Measurements from ENCODE around the gene SLC16A13.

Gene SLC16A13

GRCh38 chr17:7016886-7017826 lies 18.7 kb upstream of the SLC16A13 start:
- no peaks in the 10 kb centered on the region for H3K9me3 ChIP-seq (ENCODE audit: control insufficient read depth, low read length)
- H3K27ac ChIP-seq, result peak overlapping the region; percentile 60
- H3K4me3 ChIP-seq (ENCODE audit: low read depth, low read length), result no peak overlapping the region
- H3K36me3 ChIP-seq (ENCODE audit: control insufficient read depth, insufficient read depth, low read length), result no peaks in the 10 kb centered on the region
- TF ChIP-seq, protein P1, sequence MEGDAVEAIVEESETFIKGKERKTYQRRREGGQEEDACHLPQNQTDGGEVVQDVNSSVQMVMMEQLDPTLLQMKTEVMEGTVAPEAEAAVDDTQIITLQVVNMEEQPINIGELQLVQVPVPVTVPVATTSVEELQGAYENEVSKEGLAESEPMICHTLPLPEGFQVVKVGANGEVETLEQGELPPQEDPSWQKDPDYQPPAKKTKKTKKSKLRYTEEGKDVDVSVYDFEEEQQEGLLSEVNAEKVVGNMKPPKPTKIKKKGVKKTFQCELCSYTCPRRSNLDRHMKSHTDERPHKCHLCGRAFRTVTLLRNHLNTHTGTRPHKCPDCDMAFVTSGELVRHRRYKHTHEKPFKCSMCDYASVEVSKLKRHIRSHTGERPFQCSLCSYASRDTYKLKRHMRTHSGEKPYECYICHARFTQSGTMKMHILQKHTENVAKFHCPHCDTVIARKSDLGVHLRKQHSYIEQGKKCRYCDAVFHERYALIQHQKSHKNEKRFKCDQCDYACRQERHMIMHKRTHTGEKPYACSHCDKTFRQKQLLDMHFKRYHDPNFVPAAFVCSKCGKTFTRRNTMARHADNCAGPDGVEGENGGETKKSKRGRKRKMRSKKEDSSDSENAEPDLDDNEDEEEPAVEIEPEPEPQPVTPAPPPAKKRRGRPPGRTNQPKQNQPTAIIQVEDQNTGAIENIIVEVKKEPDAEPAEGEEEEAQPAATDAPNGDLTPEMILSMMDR (IDR thresholded peaks at IDR 0.05), result no peak
- H3K4me2 ChIP-seq (ENCODE audit: low read length), result peak overlapping the region; percentile 98
- no peak overlapping the region for H3K9ac ChIP-seq
- H3K79me2 ChIP-seq, result peaks cover 1% of the 10 kb centered on the region
- H2AFZ ChIP-seq, result no peak overlapping the region
- H3K4me1 ChIP-seq, result peaks cover 11% of the 10 kb centered on the region
- no peaks in the 10 kb centered on the region for H3K27me3 ChIP-seq (ENCODE audit: control insufficient read depth, insufficient read depth, low read length)

- peak overlapping the region; percentile 86 for H3K4me3 ChIP-seq (ENCODE audit: low read depth, low read length)
- no peaks in the 10 kb centered on the region for H3K9me3 ChIP-seq (ENCODE audit: control insufficient read depth, low read length)
- H3K4me1 ChIP-seq, result peaks cover 11% of the 10 kb centered on the region
- H3K27ac ChIP-seq, result peak overlapping the region; percentile 60
- TF ChIP-seq, protein P1 (IDR thresholded peaks at IDR 0.05), result no peak
- H2AFZ ChIP-seq, result no peak overlapping the region
- H3K36me3 ChIP-seq (ENCODE audit: control insufficient read depth, insufficient read depth, low read length), result no peaks in the 10 kb centered on the region
- H3K79me2 ChIP-seq, result no peaks in the 10 kb centered on the region
- peak overlapping the region; percentile 98 for H3K4me2 ChIP-seq (ENCODE audit: low read length)
- H3K27me3 ChIP-seq (ENCODE audit: control insufficient read depth, insufficient read depth, low read length), result no peaks in the 10 kb centered on the region
- H3K9ac ChIP-seq, result no peak overlapping the region
Observed at GRCh38 chr17:7017827-7018200, 18.0 kb upstream of the SLC16A13 start.

DNA sequence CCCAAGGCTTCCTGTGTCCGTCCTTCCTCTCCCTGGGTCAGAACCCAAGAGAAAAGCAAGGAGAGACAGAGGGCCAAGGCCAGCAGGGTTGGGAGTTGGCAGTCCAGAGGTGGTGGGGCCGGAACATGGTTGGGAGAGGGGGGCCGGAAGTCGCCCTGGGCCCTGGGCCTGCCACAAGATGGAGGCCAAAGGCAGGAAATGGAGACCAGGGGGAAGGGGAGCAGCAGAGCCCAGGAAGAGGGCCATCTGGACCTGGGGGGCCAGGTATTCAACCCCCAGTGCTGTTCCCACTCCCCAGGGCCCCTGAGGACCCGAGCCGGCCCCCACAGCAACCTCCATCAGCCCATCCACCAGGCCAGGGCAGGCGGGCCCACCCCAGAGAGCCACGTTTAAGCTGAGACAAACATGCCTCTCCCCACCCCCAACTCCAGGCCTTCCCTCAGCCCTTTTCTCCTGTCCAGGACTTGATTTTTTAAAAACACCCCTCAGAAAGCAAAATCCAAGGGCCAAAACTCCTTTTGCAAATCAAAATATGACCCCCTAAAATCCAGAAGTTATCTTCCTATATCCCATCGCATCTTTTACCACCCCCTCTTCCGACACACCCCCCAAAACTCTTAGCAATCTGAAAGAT lies 17.4 kb upstream of the SLC16A13 start:
- Histone ChIP-seq H3K4me1 (peaks cover 9% of the 10 kb centered on the region), H3K79me2 (no peaks in the 10 kb centered on the region), H3K36me3 (ENCODE audit: control insufficient read depth, insufficient read depth, low read length) (no peaks in the 10 kb centered on the region), H3K4me2 (ENCODE audit: low read length) (peak overlapping the region; percentile 98), H3K4me3 (ENCODE audit: low read depth, low read length) (peak overlapping the region; percentile 86), H3K27ac (peak overlapping the region; percentile 60), H2AFZ (no peak overlapping the region), H3K27me3 (ENCODE audit: control insufficient read depth, insufficient read depth, low read length) (no peaks in the 10 kb centered on the region), H3K9me3 (ENCODE audit: control insufficient read depth, low read length) (no peaks in the 10 kb centered on the region), H3K9ac (no peak overlapping the region)
- TF ChIP-seq, protein P1 (IDR thresholded peaks at IDR 0.05), result no peak

- peak overlapping the region; percentile 60 for H3K27ac ChIP-seq
- no peaks in the 10 kb centered on the region for H3K79me2 ChIP-seq
- peak overlapping the region; percentile 86 for H3K4me3 ChIP-seq (ENCODE audit: low read depth, low read length)
- no peaks in the 10 kb centered on the region for H3K9me3 ChIP-seq (ENCODE audit: control insufficient read depth, low read length)
- H3K4me2 ChIP-seq (ENCODE audit: low read length), result peak overlapping the region; percentile 98
- H3K27me3 ChIP-seq (ENCODE audit: control insufficient read depth, insufficient read depth, low read length), result no peaks in the 10 kb centered on the region
- peaks cover 4% of the 10 kb centered on the region for H3K4me1 ChIP-seq
- TF ChIP-seq, protein P1 (IDR thresholded peaks at IDR 0.05), result no peak
- H3K36me3 ChIP-seq (ENCODE audit: control insufficient read depth, insufficient read depth, low read length), result no peaks in the 10 kb centered on the region
- peak overlapping the region; percentile 97 for H2AFZ ChIP-seq
- H3K9ac ChIP-seq, result no peak overlapping the region
Observed at GRCh38 chr17:7019367-7019766, 16.4 kb upstream of the SLC16A13 start.

All from parathyroid adenoma (tissue), 2 donors.